BLaER1 (cell line): Measurements from ENCODE around the gene SART1.
A peak's percentile ranks its signal among the peaks of the same experiment; 100 is the strongest.
"Not testable (repeated sequence)": the region's sequence is repeated elsewhere in the genome, so short reads cannot be mapped to it uniquely, and the experiment has no call there.

ENCODE experiments used
- H3K27ac ChIP-seq: shearing (Covaris generic); formaldehyde crosslinking; 2 replicates; pipeline ENCODE4 v1.8.1; 2022
- H3K27me3 ChIP-seq: shearing (Covaris generic); formaldehyde crosslinking; 2 replicates; pipeline ENCODE4 v1.8.1; 2022
- H3K36me3 ChIP-seq: shearing (Covaris generic); formaldehyde crosslinking; 2 replicates; pipeline ENCODE4 v1.8.1; 2022
- H3K4me1 ChIP-seq: shearing (Covaris generic); formaldehyde crosslinking; 2 replicates; pipeline ENCODE4 v1.8.1; 2022
- H3K4me2 ChIP-seq: shearing (Covaris generic); formaldehyde crosslinking; 2 replicates; pipeline ENCODE4 v1.8.1; 2022
- H3K4me3 ChIP-seq: shearing (Covaris generic); formaldehyde crosslinking; 2 replicates; pipeline ENCODE4 v1.8.1; 2022
- H3K9ac ChIP-seq: shearing (Covaris generic); formaldehyde crosslinking; 2 replicates; pipeline ENCODE4 v1.8.1; 2022
- H3K9me3 ChIP-seq: shearing (Covaris generic); formaldehyde crosslinking; 2 replicates; pipeline ENCODE4 v1.8.1; 2022
- H4K20me1 ChIP-seq: shearing (Covaris generic); formaldehyde crosslinking; 2 replicates; pipeline ENCODE4 v1.8.1; 2022
- Cebpa-rat ChIP-seq: shearing (Covaris generic); IDR thresholded peaks from 2 replicates; pipeline ENCODE4 v1.8.1; 2022

The SART1 gene

DNA sequence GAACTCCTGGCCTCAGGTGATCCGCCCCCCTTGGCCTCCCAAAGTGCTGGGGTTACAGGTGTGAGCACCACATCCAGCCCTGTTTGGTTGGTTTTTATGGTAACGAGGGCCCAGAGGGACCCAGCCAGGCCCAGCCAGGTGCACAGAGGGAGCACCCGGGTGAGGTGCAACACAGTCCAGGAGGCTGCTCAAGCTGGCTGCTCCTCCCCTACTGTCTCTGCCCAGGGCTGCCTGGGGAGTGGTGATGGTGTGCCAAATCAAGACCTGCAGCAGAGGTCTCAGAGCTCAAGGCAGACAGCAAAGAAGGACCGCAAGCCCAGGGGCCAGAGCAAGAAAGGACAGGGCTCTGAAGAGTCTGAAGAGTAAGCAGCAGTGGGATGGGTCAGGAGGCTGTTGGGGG is 14.9 kb upstream of the SART1 start:
- H3K36me3 ChIP-seq = no peaks in the 10 kb centered on the region
- H3K9me3 ChIP-seq = no peaks in the 10 kb centered on the region
- H3K9ac ChIP-seq = no peak overlapping the region
- H3K4me2 ChIP-seq = no peak overlapping the region
- TF ChIP-seq Cebpa-rat = no peak
- no peak overlapping the region for H3K27ac ChIP-seq
- no peaks in the 10 kb centered on the region for H3K27me3 ChIP-seq
- no peak overlapping the region for H3K4me3 ChIP-seq
- no peaks in the 10 kb centered on the region for H4K20me1 ChIP-seq
- no peaks in the 10 kb centered on the region for H3K4me1 ChIP-seq

DNA sequence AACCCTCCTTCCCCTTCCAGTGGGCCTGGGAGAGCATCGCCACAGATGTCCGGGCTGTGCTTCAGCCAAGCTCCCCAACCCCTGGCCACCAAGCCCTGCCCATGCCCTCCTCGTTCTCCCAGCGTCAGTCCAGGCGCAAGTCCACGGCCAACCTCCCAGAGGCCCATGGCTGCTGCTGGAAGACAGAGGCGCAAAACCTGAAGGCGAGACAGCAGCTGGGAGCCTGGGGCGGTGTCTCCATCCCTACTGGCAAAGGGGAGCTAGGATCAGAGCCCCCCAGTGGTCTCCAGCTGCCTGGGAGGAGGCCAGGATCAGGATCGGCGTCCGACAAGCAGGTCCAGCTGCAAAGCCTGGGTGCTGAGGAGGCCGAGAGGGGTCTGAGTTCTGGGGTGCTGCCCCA is 14.4 kb upstream of the SART1 start:
- Histone ChIP-seq H3K4me3 (no peak overlapping the region), H4K20me1 (no peaks in the 10 kb centered on the region), H3K4me2 (no peak overlapping the region), H3K27ac (no peak overlapping the region), H3K9me3 (no peaks in the 10 kb centered on the region), H3K4me1 (no peaks in the 10 kb centered on the region), H3K9ac (no peak overlapping the region), H3K36me3 (no peaks in the 10 kb centered on the region), H3K27me3 (no peaks in the 10 kb centered on the region)
- TF ChIP-seq Cebpa-rat = no peak

DNA sequence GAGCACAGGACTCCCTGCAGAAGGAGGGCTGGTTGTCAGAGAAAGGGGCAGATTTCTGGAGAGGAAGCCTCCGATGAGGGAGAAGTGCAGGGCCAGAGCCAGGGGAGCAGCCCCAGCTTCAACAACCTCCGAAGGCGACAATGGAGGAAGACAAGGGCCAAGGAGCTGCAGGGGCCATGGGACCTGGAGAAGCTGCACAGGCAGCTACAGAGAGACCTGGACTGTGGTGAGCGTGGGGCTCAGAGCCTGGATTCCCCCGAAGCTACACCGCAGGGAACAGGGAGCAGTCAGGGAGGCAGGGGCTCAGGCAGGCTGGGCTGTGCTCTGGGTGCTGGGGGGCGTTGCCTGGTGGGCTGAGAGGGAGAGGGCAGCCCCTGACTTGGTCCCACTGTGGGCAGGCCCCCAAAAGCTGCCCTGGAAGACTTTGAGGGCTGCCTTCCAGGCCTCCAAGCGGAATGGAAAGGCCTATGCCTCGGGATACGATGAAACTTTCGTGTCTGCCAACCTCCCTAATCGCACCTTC is 13.9 kb upstream of the SART1 start:
- no peak for TF ChIP-seq Cebpa-rat
- no peak overlapping the region for H3K9ac ChIP-seq
- no peaks in the 10 kb centered on the region for H3K4me1 ChIP-seq
- no peaks in the 10 kb centered on the region for H3K9me3 ChIP-seq
- no peaks in the 10 kb centered on the region for H4K20me1 ChIP-seq
- no peaks in the 10 kb centered on the region for H3K36me3 ChIP-seq
- H3K4me3 ChIP-seq = no peak overlapping the region
- H3K27me3 ChIP-seq = no peaks in the 10 kb centered on the region
- no peak overlapping the region for H3K27ac ChIP-seq
- no peak overlapping the region for H3K4me2 ChIP-seq

- H3K27me3 ChIP-seq, H3K4me3 ChIP-seq, H3K9ac ChIP-seq, H4K20me1 ChIP-seq, H3K36me3 ChIP-seq, H3K4me2 ChIP-seq, H3K27ac ChIP-seq, H3K4me1 ChIP-seq, H3K9me3 ChIP-seq: not testable (repeated sequence)
These were observed 10.8 kb upstream of the SART1 start for GRCh38 chr11:65950711-65951110.

GRCh38 chr11:65951641-65952040 is 9.9 kb upstream of the SART1 start:
- not testable (repeated sequence) for H4K20me1 ChIP-seq, H3K9ac ChIP-seq, H3K27ac ChIP-seq, H3K27me3 ChIP-seq, H3K36me3 ChIP-seq, H3K4me2 ChIP-seq, H3K4me1 ChIP-seq, H3K9me3 ChIP-seq, H3K4me3 ChIP-seq

- Histone ChIP-seq H3K4me3 (no peak overlapping the region), H3K27ac (no peak overlapping the region), H3K9ac (no peak overlapping the region), H4K20me1 (no peaks in the 10 kb centered on the region), H3K36me3 (no peaks in the 10 kb centered on the region), H3K4me1 (peaks cover 9% of the 10 kb centered on the region), H3K27me3 (no peaks in the 10 kb centered on the region), H3K9me3 (no peaks in the 10 kb centered on the region), H3K4me2 (no peak overlapping the region)
- no peak for TF ChIP-seq Cebpa-rat
These were observed 9.4 kb upstream of the SART1 start for GRCh38 chr11:65952052-65952521.

DNA sequence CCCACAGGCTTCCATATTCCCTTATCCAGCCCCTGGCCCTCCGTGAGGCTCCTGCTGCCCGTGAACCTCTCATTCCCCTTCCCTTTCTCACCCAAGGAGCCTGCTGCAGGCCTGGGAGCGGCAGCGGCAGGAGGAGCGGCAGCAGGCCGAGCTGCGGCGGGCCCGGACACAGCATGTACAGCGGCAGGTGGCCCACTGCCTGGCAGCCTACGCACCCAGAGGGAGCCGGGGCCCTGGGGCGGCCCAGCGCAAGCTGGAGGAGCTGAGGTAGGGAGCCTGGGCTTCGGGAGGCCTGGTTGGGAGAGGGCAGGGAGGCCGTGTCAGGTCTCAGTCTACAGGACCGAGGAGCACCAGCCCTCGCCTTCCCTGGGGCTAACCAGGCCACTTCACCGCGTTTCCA is 8.1 kb upstream of the SART1 start:
- H3K36me3 ChIP-seq = no peaks in the 10 kb centered on the region
- H3K4me1 ChIP-seq = peaks cover 23% of the 10 kb centered on the region
- no peak for TF ChIP-seq Cebpa-rat
- no peaks in the 10 kb centered on the region for H3K27me3 ChIP-seq
- H3K4me2 ChIP-seq = no peak overlapping the region
- H3K4me3 ChIP-seq = no peak overlapping the region
- H3K9me3 ChIP-seq = no peaks in the 10 kb centered on the region
- H3K9ac ChIP-seq = no peak overlapping the region
- H4K20me1 ChIP-seq = no peaks in the 10 kb centered on the region
- H3K27ac ChIP-seq = no peak overlapping the region

DNA sequence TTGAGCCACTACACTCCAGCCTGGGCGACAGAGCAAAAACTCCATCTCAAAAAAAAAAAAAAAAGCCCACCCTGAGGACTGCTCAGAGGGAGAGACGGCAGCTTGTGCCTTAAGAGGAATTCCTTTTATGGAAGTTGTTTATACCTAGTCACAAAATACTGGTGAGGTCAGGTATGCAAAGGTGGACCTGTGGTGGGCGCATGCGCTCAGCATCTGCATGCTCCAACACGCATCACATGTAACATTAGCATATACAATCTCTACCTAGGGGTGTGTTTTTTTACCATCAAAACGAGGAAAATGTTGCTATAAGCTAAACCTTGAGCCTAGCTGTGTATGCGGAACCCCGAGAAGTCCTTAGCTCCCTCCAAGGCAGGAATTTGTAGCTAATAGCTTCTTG is 6.8 kb upstream of the SART1 start:
- Histone ChIP-seq H3K4me2 (no peak overlapping the region), H4K20me1 (no peaks in the 10 kb centered on the region), H3K27me3 (no peaks in the 10 kb centered on the region), H3K9me3 (no peaks in the 10 kb centered on the region), H3K36me3 (no peaks in the 10 kb centered on the region), H3K4me1 (peaks cover 36% of the 10 kb centered on the region), H3K9ac (no peak overlapping the region), H3K4me3 (no peak overlapping the region), H3K27ac (no peak overlapping the region)
- TF ChIP-seq Cebpa-rat = no peak

DNA sequence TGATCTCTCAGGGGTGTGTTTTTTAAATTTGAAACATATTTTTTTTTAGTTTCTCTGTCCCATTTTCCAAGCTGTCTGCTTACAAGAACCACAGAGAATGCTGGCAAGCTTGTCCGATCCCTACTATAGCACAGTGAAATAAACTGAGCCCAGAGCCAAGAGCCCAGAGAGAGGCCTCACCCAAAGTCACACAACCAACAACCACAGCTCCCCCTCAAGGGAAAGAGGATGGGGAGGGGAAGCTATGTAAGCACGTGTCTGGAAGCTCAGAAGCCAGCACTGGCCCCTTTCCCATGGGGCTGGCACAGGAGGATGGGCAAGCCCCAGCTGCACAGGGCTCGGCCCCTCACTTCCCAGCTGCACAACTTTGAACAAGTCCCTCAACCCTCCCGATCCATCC is 3.2 kb upstream of the SART1 start:
- Histone ChIP-seq H3K9ac (no peak overlapping the region; the same call in 1 of the 2 replicates), H3K4me1 (peaks cover 59% of the 10 kb centered on the region), H3K9me3 (no peaks in the 10 kb centered on the region), H3K4me2 (peak overlapping the region; percentile 79), H3K36me3 (0 out of 2 replicates have a peak, but pooled peaks cover 3% of the 10 kb centered on the region), H3K27ac (peak overlapping the region; percentile 55), H3K27me3 (no peaks in the 10 kb centered on the region), H3K4me3 (no peak overlapping the region), H4K20me1 (peaks cover 13% of the 10 kb centered on the region)
- no peak for TF ChIP-seq Cebpa-rat

DNA sequence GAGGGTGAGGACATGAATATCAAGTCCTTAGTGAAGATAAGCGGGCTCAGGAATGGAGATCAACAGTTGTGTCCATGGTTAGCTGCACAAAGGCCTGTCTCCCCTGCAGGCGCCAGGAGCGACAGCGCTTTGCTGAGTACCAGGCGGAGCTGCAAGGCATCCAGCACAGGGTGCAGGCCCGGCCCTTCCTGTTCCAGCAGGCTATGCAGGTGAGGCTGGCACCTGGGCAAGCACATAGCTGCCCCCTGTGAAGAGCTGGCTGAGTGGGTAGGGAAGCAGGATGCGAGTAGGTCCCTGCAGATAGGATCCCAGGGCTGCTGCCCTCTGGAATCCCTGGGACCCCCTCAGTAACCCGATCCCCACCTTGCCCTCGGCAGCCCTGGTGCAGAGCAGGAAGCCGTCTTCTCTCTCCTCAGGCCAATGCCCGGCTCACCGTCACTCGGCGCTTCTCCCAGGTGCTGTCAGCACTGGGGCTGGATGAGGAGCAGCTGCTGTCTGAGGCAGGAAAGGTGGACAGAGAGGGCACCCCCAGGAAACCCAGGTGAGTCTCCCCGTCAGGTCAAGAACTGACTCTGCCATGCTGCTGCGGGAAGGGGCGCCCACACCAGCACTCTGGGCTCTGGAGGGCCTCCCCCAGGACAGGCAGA is 2.6 kb upstream of the SART1 start:
- Histone ChIP-seq H3K9ac (no peak overlapping the region; the same call in 1 of the 2 replicates), H3K4me2 (peak overlapping the region; percentile 79), H3K27ac (peak overlapping the region; percentile 55), H3K4me1 (peaks cover 65% of the 10 kb centered on the region), H3K27me3 (no peaks in the 10 kb centered on the region), H4K20me1 (peaks cover 19% of the 10 kb centered on the region), H3K9me3 (no peaks in the 10 kb centered on the region), H3K36me3 (peaks cover 9% of the 10 kb centered on the region), H3K4me3 (no peak overlapping the region)
- TF ChIP-seq Cebpa-rat = no peak
